T-helper 1 cell (primary cell): Measurements from ENCODE around the gene DSEL.

ENCODE experiments used
- DNase-seq, 5 donors: peaks; one replicate each; pipeline ENCODE4 v3.0.0-alpha.2; 2012 to 2020

The DSEL gene

GRCh38 chr18:67500522-67501205, 15.9 kb downstream of the DSEL start:
- DNase-seq, result no peak

DNA sequence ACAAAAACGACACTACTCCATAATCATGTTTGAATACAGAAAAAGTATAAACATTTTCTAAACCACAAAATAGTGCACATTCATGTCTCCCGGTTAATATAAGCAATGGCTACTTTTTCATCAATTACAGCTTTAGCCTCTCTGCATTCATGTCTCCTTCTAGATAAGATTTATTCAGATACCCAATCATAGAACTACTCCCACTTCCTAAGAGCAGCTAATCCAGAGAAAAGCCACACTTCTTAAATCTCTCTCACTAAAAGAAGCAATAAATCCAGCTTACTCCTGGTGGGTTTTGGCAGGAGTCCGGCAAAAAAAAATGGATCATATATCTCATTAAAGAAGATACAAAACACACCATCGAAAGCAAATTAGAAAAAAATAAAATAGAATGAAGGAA, 20.1 kb downstream of the DSEL start:
- no peak for DNase-seq

- DNase-seq, result no peak
Observed at GRCh38 chr18:67486534-67486933, 30.0 kb downstream of the DSEL start.

GRCh38 chr18:67485655-67486054, 30.9 kb downstream of the DSEL start:
- no peak for DNase-seq

- DNase-seq, result no peak
Observed at GRCh38 chr18:67484458-67484857, 32.1 kb downstream of the DSEL start.

DNA sequence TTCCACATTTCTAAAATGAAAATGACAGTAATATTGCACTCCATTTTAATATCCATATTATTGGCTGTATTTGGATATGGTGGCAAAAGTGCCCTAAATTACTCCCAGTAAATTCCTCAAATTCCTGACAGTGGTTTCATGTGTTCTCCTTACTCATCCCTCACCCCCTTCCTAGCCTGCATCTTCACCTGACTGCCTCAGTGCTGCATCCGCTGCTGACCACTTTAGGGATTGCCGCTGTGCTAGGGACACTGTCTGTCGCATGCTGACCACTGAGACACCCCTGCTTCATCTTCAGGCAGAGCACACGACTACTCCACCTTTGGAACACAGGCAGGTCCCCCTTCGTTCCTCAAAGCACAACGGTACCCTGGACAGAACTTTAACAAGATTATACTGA, 32.6 kb downstream of the DSEL start:
- no peak for DNase-seq

GRCh38 chr18:67483237-67483636, 33.3 kb downstream of the DSEL start:
- DNase-seq, result no peak

- DNase-seq, result no peak
Observed at GRCh38 chr18:67478249-67478648, 38.3 kb downstream of the DSEL start.

DNA sequence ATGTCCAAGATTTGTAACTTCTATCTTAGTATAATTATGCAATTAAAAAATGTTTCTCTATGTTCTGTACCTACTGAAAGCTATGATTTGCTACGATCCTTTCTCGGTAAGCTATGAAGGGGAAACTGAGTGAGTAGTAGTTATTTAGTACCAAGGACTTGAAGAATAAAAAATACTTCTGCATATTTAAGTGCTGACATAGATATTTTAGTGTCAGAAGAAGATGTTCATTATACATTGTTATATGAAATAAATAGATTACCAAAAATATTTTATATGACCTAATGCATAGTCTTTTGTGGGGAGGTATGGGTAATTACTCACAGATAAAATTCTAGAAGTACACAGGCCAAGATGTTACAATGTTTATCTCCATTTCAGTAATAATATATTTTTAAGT, 39.0 kb downstream of the DSEL start:
- no peak for DNase-seq

DNA sequence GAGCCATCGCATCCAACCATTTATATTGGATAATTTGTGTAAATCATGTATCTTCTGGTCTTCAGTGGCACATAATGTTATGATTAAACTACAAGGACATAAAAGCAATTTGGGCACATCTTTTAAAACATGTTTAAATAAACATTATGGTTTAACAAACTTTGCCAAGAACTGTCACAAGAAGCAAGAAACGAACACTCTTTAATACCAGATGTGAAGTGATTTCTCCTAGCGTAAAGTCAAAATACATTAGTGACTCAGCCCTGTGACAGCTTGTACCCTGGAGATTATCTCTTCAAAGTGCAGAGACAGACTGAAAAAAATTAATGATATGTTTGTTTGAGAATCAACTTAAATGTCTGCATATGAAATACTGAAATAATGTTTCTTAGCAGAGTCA, 39.9 kb downstream of the DSEL start:
- no peak for DNase-seq

GRCh38 chr18:67475673-67476072, 40.8 kb downstream of the DSEL start:
- no peak for DNase-seq

DNA sequence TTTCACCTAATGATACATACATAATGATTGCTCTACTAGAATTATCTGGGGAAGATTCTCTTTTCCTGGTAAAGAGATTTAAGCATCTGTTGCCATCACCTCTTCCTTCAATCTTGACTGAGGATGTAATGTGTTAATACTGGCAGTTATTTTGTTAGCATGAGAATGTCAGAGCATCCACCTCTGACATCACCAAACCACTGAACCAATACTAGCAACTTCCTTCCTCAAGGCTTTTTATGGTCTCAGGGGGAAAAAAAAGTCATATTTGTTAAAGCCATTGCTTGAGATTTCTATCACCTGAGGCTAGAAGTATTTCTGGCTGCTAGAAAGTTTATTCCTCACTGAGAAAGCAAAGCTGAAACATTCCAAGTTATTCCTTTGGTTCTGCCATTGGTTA, 48.5 kb downstream of the DSEL start:
- DNase-seq, result no peak

DNA sequence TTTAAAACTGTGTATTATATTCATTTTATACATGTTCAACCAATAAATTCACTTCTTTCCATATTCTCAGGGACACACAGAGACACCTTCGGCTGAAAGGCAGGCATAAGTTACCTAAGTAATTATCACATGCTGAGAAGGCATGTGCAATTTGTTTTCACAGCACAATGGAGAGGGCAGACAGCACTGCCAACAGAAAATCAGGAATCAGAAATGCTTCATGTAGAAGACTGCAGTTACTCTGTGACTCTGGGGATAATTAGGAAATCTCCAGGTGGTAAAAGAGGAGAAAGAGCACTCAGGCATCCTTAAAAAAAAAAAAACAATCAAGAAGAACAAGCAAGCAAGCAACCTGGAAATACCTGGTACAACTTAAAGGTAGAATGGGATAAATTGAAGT, 49.3 kb downstream of the DSEL start:
- no peak for DNase-seq

DNA sequence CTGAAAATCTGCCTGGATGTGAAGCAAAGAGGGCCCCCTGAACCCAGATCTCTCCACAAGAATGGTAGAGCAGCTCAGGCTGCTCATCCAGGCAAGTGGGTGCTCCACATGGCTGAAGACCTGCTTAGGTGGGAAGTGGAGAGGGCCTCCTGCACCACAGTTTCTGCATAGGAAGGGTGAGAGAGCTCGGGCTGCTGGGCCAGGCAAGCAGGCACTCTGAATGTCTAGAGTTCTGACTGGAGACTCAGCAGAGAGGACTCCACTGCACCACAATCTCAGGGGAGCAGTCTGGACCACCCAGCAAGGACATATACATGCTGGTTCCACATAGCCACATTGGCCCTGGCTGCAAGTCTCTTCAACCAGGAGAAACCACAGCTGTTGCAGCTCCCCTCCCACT, 52.0 kb downstream of the DSEL start:
- no peak for DNase-seq

- no peak for DNase-seq
Observed at GRCh38 chr18:67463829-67464228, 52.7 kb downstream of the DSEL start.

DNA sequence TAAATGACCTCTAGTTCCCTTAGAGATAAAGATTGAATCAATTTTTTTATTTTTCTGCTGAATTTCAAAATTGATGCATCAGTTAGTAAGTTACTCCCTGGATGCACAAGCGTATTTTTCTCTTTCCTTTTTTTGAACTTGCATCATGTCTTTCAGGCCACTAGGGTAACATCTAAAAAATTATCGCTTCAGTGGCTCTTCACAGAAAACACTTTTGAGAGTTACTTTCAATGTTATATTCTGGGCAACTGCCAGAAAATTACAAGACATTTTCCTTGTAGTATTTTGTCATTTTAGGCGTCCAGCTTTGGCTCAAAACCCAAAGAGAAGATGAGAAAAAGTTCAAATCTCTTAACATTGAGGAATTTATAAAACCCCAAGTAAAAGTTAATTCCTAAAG, 59.8 kb downstream of the DSEL start:
- no peak for DNase-seq
